Measurements from ENCODE around the gene SSX4B. TPM values are rescaled to one million over a fixed set of nuclear protein-coding genes. Genes with fewer than 3 reads are reported as not detected.

The SSX4B gene
- total RNA-seq, 1 donor from 2014 or later, result not detected

Small RNAs within 50 kb of the gene (small RNA-seq; reads per million reads assigned to genes)
- not detected for gene AL606490.4
- not detected for gene AL606490.7

Other genes starting within 250 kb of the SSX4B start
- gene SSX5, start 215.2 kb downstream of the SSX4B start, total RNA-seq, result not detected
- gene SSX1, start 156.6 kb downstream of the SSX4B start, total RNA-seq, result not detected
- gene SSX3, start 55.3 kb downstream of the SSX4B start, total RNA-seq, result not detected
- gene SSX4, start 28.4 kb downstream of the SSX4B start, total RNA-seq, result not detected
- gene SLC38A5, start 58.3 kb upstream of the SSX4B start, total RNA-seq, result 26.5 TPM
- 36.3 TPM for gene FTSJ1, start 64.2 kb upstream of the SSX4B start, total RNA-seq
- 5.5 TPM for gene PORCN, start 97.0 kb upstream of the SSX4B start, total RNA-seq
- 43.5 TPM for gene EBP, start 109.8 kb upstream of the SSX4B start, total RNA-seq
- gene TBC1D25, start 127.8 kb upstream of the SSX4B start, total RNA-seq, result 6.2 TPM
- 172 TPM for gene RBM3, start 162.5 kb upstream of the SSX4B start, total RNA-seq
- gene WDR13, start 185.5 kb upstream of the SSX4B start, total RNA-seq, result 80.0 TPM

All from occipital lobe (tissue), 2 donors.